ENCODE results near the gene PLXDC2.

DNA sequence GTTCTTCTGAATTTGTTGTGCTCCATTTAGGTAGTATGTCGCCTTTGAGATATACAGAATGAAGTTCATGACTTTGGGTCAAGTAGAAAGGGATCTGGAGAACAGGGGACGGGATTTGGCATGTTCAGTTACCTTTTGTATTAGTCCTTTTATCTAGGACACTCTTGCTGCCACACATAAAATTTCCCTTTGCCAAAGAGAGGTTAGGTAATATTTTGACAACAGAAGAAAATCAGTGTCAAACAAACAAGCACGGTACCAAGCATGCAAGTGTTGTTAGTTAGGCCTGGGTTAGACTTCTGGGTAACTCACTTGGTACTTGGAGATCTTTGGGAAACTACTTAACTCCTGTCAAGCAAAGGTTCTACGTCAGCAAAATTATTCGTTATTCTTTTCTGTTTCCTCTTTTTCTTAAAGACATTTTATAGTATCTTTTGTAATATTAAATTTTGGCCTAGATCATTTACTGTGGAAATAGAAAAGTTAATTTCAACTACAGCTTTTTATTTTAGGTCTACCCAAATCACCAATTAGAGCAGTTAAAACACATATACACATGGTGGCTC lies 116.7 kb downstream of the PLXDC2 start:
- TF ChIP-seq, protein P1, sequence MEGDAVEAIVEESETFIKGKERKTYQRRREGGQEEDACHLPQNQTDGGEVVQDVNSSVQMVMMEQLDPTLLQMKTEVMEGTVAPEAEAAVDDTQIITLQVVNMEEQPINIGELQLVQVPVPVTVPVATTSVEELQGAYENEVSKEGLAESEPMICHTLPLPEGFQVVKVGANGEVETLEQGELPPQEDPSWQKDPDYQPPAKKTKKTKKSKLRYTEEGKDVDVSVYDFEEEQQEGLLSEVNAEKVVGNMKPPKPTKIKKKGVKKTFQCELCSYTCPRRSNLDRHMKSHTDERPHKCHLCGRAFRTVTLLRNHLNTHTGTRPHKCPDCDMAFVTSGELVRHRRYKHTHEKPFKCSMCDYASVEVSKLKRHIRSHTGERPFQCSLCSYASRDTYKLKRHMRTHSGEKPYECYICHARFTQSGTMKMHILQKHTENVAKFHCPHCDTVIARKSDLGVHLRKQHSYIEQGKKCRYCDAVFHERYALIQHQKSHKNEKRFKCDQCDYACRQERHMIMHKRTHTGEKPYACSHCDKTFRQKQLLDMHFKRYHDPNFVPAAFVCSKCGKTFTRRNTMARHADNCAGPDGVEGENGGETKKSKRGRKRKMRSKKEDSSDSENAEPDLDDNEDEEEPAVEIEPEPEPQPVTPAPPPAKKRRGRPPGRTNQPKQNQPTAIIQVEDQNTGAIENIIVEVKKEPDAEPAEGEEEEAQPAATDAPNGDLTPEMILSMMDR (IDR thresholded peaks at IDR 0.05) = no peak
- TF ChIP-seq EZH2 (IDR thresholded peaks at IDR 0.05; ENCODE audit: borderline replicate concordance, insufficient read depth, low read depth, low read length, poor library complexity, severe bottlenecking) = no peak

All from B cell (primary cell).